Heart left ventricle (tissue), 16 donors: Measurements from ENCODE around the gene ITGB4. TPM values are rescaled to one million over a fixed set of nuclear protein-coding genes. Genes with fewer than 3 reads are reported as not detected.
A peak's percentile ranks its signal among the peaks of the same experiment; 100 is the strongest.

Experiments used
- ATAC-seq, 4 donors: fragments of 200-7000 bp; cut with Tn5 transposase; one replicate each; pipeline ENCODE4 v1.9.1; 2020 to 2022; ENCODE audit warnings: moderate library complexity in 4 of 4, mild to moderate bottlenecking in 3 of 4, moderate number of reproducible peaks in 1 of 4
- DNase-seq, 5 donors: peaks; one replicate each; pipeline ENCODE4 v3.0.0-alpha.2; 2020
- H3K27ac ChIP-seq, 12 donors: fragments of 200-600 bp; sonication (generic) in 4 of 12; one replicate each; pipeline versions ENCODE4 v1.5.0 to v1.8.0; 2016 to 2022; ENCODE audit warnings: mild to moderate bottlenecking in 2 of 12
- H3K27me3 ChIP-seq, 9 donors: fragments of 200-600 bp; sonication (generic) in 2 of 9; one replicate each; pipeline versions ENCODE4 v1.5.1 to v1.8.0; 2016 to 2022; ENCODE audit warnings: mild to moderate bottlenecking in 3 of 9
- H3K36me3 ChIP-seq, 9 donors: fragments of 200-600 bp; sonication (generic) in 2 of 9; one replicate each; pipeline versions ENCODE4 v1.5.0 to v1.8.0; 2018 to 2022; ENCODE audit warnings: mild to moderate bottlenecking in 2 of 9
- H3K4me1 ChIP-seq, 12 donors: fragments of 200-600 bp; sonication (generic) in 4 of 12; one replicate each; pipeline versions ENCODE4 v1.5.0 to v1.8.0; 2016 to 2022; ENCODE audit warnings: mild to moderate bottlenecking in 3 of 12
- H3K4me3 ChIP-seq, 12 donors: fragments of 200-600 bp; sonication (generic) in 4 of 12; one replicate each; pipeline versions ENCODE4 v1.5.0 to v1.8.0; 2017 to 2022; ENCODE audit warnings: mild to moderate bottlenecking in 9 of 12, moderate library complexity in 4 of 12
- H3K9me3 ChIP-seq, 12 donors: fragments of 200-600 bp; sonication (generic) in 4 of 12; one replicate each; pipeline versions ENCODE4 v1.5.0 to v1.8.0; 2016 to 2022; ENCODE audit warnings: mild to moderate bottlenecking in 1 of 12
- POLR2A ChIP-seq, 2 donors: fragments of 450-650 bp; IDR thresholded peaks; one replicate each; pipeline ENCODE4 v1.6.1; 2017; ENCODE audit warnings: antibody characterized with exemption in 2 of 2, mild to moderate bottlenecking in 2 of 2, moderate library complexity in 2 of 2
- WGBS, 4 donors: extraction: QIAGEN DNeasy Blood & Tissue Kit in 2 of 4; methylation state at CpG; one replicate each; pipeline versions ENCODE4 v1.1.5 to v1.1.7; 2013 to 2018; 5-methylcytosine and 5-hydroxymethylcytosine counted together
- intact Hi-C, 10 donors: fragments of 100-400 bp; cut with DNase I; formaldehyde crosslinking; loops; one replicate each; pipeline versions ENCODE4 v1.11.1 to v1.14.2; 2022
- polyA plus RNA-seq, 2 donors: library from polyadenylated mRNA; stranded (reverse); fragments of 200-250 nt; gene quantifications; one replicate each; pipeline ENCODE4 v1.2.3, GENCODE V29; 2013
- total RNA-seq, 9 donors: library from RNA; depleted of rRNA in 2 of 9; stranded (reverse); fragments of >200 nt in 2 of 9; fragmentation: NEBNext Ultra II Directional in 3 of 9; extraction: Animal tissue kit (Norgen Biotek cat#: 25700) in 3 of 9; gene quantifications; one replicate each; pipeline versions ENCODE4 v1.1.0 to v1.2.4, GENCODE V29; 2016 to 2023
- TF ChIP-seq, protein P1 (sequence below), 12 donors: fragments of 200-600 bp; sonication (generic) in 4 of 12; IDR thresholded peaks; one replicate each; pipeline versions ENCODE4 v1.5.0 to v1.8.0; 2018 to 2022; ENCODE audit warnings: antibody characterized with exemption in 12 of 12, mild to moderate bottlenecking in 5 of 12
- donor health status: ischemic (EF 13 %, LVEDD 7.1; RV severe dilation, severe dysfunction).
- donor health status: healthy with polysubstance abuse.
- donor health status: DM: no; HTN: yes; CAD: no.
- donor health status: DM: no; HTN: no; CAD: no.
- donor health status: ischemic (EF 25% LVEDD 6.9; RV normal size, moderate dysfunction).
- donor health status: ischemic (EF 25% LVEDD 5.7; RV mildly dilated, moderate dysfunction).
- donor health status: healthy.
- donor health status: DM: yes; HTN: yes; CAD: no.
- donor health status: ischemic (EF 35%, LVEDD 5.7; RV mildly dilated, moderate dysfunction).
- donor health status: nonischemic (EF 11% LVEDD 7.7; RV severe dilation, severe dysfunction).
- donor health status: DM: yes; HTN: yes; CAD: no.
- donor health status: PGD.
- donor health status: ischemic (EF 29% LVEDD 5.4; RV normal size, mild dysfunction).
- donor health status: nonischemic (EF 23%, LVEDD 6.1; RV moderate dilation, normal function).

ITGB4 gene
- total and polyA plus RNA-seq, 11 donors: 4.0 to 26.8 (median 10.0) TPM

DNA sequence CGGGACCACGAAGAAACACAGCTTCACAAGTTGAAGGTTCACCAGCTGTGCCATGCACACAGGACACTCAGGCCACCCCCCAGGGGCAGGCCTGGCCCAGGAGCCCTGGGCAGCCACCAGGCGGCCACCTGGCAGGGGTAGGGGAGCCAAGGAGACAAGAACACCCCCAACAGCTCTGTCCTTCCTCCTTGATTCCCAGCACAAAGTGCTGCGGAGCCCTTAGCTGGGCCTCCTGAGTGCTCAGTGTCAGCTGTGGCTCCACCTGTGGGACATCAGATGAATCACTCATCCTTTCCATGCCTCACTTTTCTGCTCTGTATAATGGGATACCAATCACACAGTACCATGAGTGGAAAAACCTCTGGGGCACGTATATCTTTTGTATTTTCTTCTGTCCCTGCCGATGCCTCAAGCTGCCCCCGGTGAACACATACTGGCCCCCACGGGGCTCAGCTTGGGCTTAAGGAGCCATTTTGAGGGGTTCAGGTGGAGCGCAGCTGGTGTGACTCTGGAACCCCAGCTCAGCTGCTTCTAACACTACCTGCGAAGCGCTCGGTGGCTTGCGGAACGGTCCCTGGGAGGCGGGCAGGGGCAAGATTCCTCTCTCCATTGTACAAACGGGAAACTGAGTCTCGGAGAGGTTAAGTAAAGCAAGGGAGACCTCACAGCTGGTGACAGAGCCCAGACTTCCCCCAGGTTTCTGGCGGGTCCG lies 31.7 kb downstream of the ITGB4 start:
- TF ChIP-seq, protein P1, sequence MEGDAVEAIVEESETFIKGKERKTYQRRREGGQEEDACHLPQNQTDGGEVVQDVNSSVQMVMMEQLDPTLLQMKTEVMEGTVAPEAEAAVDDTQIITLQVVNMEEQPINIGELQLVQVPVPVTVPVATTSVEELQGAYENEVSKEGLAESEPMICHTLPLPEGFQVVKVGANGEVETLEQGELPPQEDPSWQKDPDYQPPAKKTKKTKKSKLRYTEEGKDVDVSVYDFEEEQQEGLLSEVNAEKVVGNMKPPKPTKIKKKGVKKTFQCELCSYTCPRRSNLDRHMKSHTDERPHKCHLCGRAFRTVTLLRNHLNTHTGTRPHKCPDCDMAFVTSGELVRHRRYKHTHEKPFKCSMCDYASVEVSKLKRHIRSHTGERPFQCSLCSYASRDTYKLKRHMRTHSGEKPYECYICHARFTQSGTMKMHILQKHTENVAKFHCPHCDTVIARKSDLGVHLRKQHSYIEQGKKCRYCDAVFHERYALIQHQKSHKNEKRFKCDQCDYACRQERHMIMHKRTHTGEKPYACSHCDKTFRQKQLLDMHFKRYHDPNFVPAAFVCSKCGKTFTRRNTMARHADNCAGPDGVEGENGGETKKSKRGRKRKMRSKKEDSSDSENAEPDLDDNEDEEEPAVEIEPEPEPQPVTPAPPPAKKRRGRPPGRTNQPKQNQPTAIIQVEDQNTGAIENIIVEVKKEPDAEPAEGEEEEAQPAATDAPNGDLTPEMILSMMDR (IDR thresholded peaks at IDR 0.05): no peak
- no peak for TF ChIP-seq POLR2A (IDR thresholded peaks at IDR 0.05)
- no peaks in the 10 kb centered on the region for H3K9me3 ChIP-seq
- H3K27ac ChIP-seq: peak overlapping the region in 2 of 12 donors; percentile 53 to 66
- H3K36me3 ChIP-seq: peaks cover 0 to 23% (median 4%) of the 10 kb centered on the region in 9 donors
- H3K4me1 ChIP-seq: peaks cover 0 to 35% (median 15%) of the 10 kb centered on the region in 12 donors
- no peaks in the 10 kb centered on the region for H3K27me3 ChIP-seq
- H3K4me3 ChIP-seq: peak overlapping the region; percentile 7 to 61 (median 48)
- DNase-seq (no peak), ATAC-seq (no peak)
- intact Hi-C loops: loop anchor here in 2 of 10 donors (10.0 kb wide), 1 partner anchor 328 kb away; no protein-coding TSS in a partner anchor
- WGBS, 4 donors: 71 to 83% (median 76%) methylated on average over 18 to 19 of the region's 19 CpGs

DNA sequence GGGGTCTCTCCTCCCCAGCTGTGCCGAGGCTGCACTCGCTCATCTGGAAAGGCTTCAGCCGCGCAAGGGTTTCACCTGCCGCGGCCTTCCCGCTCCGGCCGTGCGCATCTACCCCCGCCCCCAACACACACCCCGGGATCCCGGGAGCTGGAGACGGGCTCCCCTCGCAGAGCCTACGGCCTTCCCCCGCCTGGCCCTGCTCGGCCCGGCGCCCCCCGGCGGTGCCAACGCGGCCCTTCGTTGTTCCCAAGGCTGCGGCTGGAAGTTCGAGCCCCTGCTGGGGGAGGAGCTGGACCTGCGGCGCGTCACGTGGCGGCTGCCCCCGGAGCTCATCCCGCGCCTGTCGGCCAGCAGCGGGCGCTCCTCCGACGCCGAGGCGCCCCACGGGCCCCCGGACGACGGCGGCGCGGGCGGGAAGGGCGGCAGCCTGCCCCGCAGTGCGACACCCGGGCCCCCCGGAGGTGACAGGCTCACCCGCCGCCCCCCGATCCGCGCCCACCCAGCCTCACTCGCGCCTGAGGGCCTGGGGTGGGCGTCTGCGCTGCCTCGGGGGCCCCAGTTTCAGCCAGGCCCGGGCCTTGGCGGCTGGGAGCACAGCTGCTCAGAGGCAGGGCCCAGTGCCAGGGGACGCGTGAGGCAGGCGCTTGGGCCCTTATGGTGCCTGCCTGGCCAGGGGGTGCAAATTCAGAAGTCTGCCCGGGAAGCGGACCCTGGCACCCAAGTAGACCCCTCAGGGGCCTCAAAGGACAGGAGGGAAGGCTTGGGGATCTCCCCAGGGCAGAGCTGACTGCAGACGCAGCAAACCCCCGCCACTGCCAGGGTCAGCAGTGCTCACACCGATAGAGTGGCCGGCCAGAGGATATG lies 32.5 kb downstream of the ITGB4 start:
- H3K36me3 ChIP-seq: peaks cover 0 to 30% (median 7%) of the 10 kb centered on the region in 9 donors
- H3K27ac ChIP-seq: peak overlapping the region in 7 of 12 donors; percentile 35 to 72 (median 49)
- H3K4me3 ChIP-seq: peak overlapping the region; percentile 7 to 61 (median 48)
- intact Hi-C loops: loop anchor here in 2 of 10 donors (10.0 kb wide), 1 partner anchor 329 kb away; no protein-coding TSS in a partner anchor
- peak; percentile 69 to 90 (median 80) for DNase-seq
- 7 to 53% (median 20%) methylated on average over 5 to 76 of the region's 76 CpGs for WGBS, 4 donors
- peak in 3 of 4 donors; percentile 50 to 76 (median 57) for ATAC-seq
- peaks cover 0 to 34% (median 15%) of the 10 kb centered on the region in 12 donors for H3K4me1 ChIP-seq
- H3K9me3 ChIP-seq: no peaks in the 10 kb centered on the region
- H3K27me3 ChIP-seq: no peaks in the 10 kb centered on the region
- TF ChIP-seq, protein P1 (IDR thresholded peaks at IDR 0.05): peak; percentile 39 to 82 (median 64)
- TF ChIP-seq POLR2A (IDR thresholded peaks at IDR 0.05): peak in 1 of 2 donors; percentile 37

DNA sequence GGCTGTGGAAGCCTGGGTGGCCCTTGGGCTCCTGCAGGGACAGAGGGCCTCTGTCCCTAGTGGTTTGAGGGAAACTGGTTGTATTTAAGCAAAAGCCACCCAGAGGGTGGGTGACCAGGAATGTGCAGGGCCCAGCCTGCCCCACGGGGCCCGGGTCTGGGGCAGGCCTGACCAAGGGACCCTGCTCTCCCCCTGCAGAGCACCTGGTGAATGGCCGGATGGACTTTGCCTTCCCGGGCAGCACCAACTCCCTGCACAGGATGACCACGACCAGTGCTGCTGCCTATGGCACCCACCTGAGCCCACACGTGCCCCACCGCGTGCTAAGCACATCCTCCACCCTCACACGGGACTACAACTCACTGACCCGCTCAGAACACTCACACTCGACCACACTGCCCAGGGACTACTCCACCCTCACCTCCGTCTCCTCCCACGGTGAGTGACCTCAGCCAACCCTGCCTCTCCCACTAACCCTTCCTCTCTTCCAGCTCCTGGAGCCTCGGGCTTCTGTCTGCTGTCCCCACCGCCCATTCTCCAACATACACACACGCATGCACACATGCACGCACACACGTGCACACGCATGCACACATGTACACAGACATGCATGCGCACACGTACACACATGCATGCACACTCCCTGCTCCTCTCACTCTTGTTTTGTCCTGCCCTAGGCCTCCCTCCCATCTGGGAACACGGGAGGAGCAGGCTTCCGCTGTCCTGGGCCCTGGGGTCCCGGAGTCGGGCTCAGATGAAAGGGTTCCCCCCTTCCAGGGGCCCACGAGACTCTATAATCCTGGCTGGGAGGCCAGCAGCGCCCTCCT lies 33.3 kb downstream of the ITGB4 start:
- H3K9me3 ChIP-seq: no peaks in the 10 kb centered on the region
- TF ChIP-seq, protein P1 (IDR thresholded peaks at IDR 0.05): no peak
- TF ChIP-seq POLR2A (IDR thresholded peaks at IDR 0.05): no peak
- peaks cover 0 to 32% (median 13%) of the 10 kb centered on the region in 12 donors for H3K4me1 ChIP-seq
- intact Hi-C loops: loop anchor here in 2 of 10 donors (10.0 kb wide), 1 partner anchor 330 kb away; no protein-coding TSS in a partner anchor
- H3K4me3 ChIP-seq: peak overlapping the region in 7 of 12 donors; percentile 37 to 58 (median 47)
- no peaks in the 10 kb centered on the region for H3K27me3 ChIP-seq
- WGBS, 4 donors: 68 to 79% (median 75%) methylated on average over 25 to 27 of the region's 27 CpGs
- peaks cover 0 to 32% (median 7%) of the 10 kb centered on the region in 9 donors for H3K36me3 ChIP-seq
- no peak for DNase-seq
- peak overlapping the region in 5 of 12 donors; percentile 35 to 72 (median 53) for H3K27ac ChIP-seq
- ATAC-seq: peak in 1 of 4 donors; percentile 1
